IPS-18c (cell line): ENCODE data around the gene NCBP3.

Source experiments
- H3K4me3 ChIP-seq: 2 replicates; pipeline ENCODE4 v1.7.0; 2013; ENCODE audit warnings: low read depth, mild to moderate bottlenecking, low read length, moderate library complexity; ENCODE audit not compliant: insufficient read depth
- H3K9me3 ChIP-seq: one replicate; pipeline ENCODE4 v1.6.1; 2013; ENCODE audit warnings: mild to moderate bottlenecking, low read length, moderate library complexity; ENCODE audit not compliant: control insufficient read depth, insufficient read depth

NCBP3 gene

GRCh38 chr17:3828852-3829232 lies 17.2 kb downstream of the NCBP3 start:
- H3K4me3 ChIP-seq: no peak overlapping the region
- H3K9me3 ChIP-seq: no peaks in the 10 kb centered on the region

GRCh38 chr17:3828151-3828851 lies 17.7 kb downstream of the NCBP3 start:
- H3K9me3 ChIP-seq: no peaks in the 10 kb centered on the region
- H3K4me3 ChIP-seq: no peak overlapping the region

DNA sequence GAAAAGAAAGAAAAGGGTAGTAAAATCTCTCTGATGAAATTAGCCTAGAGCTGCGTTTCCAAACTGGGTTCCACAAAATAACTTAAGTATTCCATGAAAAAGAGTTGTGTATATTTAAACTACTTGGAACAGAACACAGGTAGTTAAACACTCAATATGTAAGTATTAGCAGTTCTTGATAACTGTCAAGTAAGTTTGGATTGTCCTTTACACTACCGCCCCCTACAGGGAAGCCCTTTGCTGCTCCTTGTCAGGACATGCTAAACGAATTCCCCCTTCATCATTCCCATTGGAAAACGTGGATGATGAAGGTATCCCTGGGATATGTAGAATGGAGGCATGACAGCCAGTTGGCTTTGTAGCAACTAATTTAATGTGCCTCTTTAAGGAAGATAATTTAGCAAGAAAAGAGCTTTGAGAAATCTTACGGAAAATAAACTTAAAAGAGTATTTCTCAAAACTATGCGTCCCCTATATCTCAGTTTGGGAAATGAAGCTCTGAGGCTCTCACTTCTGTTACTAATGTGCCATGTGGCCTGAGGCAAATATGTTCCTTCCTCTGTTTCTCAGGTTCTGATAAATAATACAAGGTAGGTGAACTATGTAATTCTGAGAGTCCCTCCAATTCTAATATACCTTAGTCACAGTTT lies 18.8 kb downstream of the NCBP3 start:
- no peak overlapping the region for H3K4me3 ChIP-seq
- H3K9me3 ChIP-seq: no peaks in the 10 kb centered on the region

DNA sequence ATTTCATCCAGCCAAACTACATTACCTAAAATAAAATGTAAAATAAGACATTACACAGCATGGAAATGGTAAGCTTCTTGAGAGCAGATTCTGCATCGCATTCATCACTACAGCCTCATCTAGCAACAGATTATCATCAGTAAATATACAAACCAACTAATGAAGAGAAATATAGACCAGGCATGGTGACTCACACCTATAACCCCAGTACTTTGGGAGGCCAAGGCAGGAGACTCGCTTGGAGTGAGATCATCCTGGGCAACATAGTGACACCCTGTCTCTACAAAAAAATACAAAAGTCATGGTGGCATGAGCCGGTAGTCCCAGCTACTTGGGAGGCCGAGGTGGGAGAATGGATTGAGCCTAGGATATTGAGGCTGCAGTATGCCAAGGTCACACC lies 19.9 kb downstream of the NCBP3 start:
- Histone ChIP-seq H3K9me3 (no peaks in the 10 kb centered on the region), H3K4me3 (no peak overlapping the region)

- Histone ChIP-seq H3K9me3 (peaks cover 2% of the 10 kb centered on the region), H3K4me3 (no peak overlapping the region)
Observed at GRCh38 chr17:3821101-3821500, 24.9 kb downstream of the NCBP3 start.

DNA sequence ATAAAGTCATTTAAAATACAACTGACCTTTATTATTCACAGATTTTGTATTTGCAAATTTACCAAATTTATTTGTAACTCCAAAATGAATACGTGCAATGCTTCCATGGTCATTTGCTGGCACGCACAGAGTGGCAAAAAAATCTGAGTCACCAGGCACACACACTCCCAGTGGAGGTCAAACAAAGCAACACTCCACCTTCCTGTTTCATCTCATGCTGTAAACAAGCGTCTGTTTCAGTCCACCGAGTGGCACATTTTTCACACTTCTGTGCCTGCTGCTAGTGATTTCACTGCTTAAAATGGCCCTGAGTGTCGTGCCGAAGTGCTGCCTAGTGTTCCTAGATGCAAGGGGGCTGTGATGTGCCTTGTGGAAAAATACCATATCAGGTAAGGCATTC lies 27.3 kb downstream of the NCBP3 start:
- H3K9me3 ChIP-seq: peaks cover 2% of the 10 kb centered on the region
- no peak overlapping the region for H3K4me3 ChIP-seq

DNA sequence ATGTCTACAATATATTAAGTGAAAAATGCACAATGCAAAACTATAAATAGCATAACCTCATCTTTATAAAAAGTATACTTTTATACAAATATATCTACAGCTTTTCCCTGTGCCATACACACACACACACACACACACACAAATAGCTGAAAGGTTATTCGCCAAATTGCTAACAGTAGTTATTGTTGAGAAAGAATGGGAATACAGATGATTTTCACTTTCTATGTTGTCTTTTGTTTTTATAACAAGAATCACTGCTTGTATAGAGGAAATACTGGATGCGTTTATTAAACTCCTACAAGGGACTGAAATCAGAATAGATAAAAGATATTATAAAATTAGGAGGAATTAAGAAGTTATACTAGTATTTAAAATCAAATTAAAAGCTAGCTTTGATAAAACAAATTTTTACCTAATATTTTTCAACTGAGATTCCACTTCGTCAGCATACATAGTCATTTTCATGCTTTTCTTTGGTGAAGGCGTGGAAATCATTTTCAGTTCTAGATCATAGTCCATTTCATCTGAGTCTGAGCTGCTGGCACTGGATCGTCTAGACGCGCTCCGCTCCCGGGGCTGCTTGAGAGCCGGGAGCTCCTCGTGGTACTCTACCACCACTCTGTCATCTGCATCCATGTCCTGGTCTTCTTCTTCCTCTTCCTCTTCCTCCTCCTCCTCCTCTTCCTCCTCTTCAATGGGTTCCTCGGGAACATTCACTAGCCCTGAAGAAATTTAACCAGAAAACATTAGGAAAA lies 28.0 kb downstream of the NCBP3 start:
- peaks cover 2% of the 10 kb centered on the region for H3K9me3 ChIP-seq
- H3K4me3 ChIP-seq: no peak overlapping the region

GRCh38 chr17:3815925-3816324 lies 30.1 kb downstream of the NCBP3 start:
- Histone ChIP-seq H3K9me3 (peaks cover 2% of the 10 kb centered on the region), H3K4me3 (no peak overlapping the region)

GRCh38 chr17:3815122-3815521 lies 30.9 kb downstream of the NCBP3 start:
- peaks cover 2% of the 10 kb centered on the region for H3K9me3 ChIP-seq
- H3K4me3 ChIP-seq: no peak overlapping the region

- H3K4me3 ChIP-seq: no peak overlapping the region
- H3K9me3 ChIP-seq: peaks cover 2% of the 10 kb centered on the region
Observed at GRCh38 chr17:3814361-3814760, 31.7 kb downstream of the NCBP3 start.

- no peak overlapping the region for H3K4me3 ChIP-seq
- H3K9me3 ChIP-seq: no peaks in the 10 kb centered on the region
Observed at GRCh38 chr17:3813171-3813570, 32.9 kb downstream of the NCBP3 start.

DNA sequence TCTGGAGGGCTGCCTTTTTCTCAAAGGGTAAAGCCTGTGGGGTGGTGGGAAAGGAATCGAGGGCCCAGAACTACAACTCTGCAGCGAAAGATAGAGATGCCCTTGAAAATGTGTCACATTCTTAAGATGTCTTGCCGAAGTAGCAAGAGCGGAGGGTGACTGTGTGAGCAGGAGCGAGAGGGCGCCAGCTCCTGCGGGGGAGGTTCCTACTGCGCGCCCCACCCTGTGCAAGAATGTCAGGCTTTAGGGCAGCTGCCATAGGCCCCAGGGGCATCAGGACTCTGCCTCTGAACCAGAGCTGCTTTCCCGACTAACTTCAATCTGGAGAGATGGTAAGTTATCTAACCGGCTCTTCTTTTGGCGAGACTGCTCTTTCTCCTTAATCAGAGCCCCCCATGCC lies 33.3 kb downstream of the NCBP3 start:
- Histone ChIP-seq H3K4me3 (no peak overlapping the region), H3K9me3 (no peaks in the 10 kb centered on the region)

DNA sequence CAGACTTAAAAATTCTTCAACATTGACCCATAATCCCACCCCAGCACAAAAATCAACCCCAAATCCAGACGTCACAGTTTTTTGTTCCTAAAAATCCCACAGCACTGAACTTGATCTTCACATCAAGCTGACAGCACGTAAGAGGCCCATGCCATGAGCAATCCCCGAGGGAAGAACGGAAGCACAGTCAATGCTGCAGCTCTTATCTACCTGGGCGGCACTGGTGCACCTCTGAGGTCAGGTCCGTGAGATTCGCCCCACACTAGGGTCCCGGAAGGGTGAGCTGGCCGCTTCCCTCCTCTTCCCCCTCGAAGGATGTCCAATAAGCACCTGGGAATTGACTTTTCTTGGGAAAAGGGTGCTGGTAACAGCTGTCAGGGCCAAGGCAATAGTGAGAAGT lies 33.8 kb downstream of the NCBP3 start:
- H3K4me3 ChIP-seq: no peak overlapping the region
- no peaks in the 10 kb centered on the region for H3K9me3 ChIP-seq

- Histone ChIP-seq H3K4me3 (no peak overlapping the region), H3K9me3 (no peaks in the 10 kb centered on the region)
Observed at GRCh38 chr17:3810019-3810418, 36.0 kb downstream of the NCBP3 start.

DNA sequence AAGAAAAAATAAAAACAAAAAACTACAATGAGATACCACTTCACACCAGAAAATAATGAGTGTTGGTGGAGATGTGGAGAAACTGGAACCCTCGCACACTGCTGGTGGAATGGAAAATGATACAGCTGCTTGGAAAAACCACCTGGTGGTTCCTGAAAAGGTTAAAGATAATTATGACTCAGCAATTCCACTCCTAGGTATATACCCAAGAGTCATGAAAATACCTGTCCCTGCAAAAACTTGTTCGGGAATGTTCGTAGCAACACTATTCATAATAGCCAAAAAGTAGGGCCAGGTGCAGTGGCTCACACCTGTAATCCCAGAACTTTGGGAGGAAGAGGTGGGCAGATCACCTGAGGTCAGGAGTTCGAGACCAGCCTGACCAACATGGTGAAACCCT lies 36.9 kb downstream of the NCBP3 start:
- no peak overlapping the region for H3K4me3 ChIP-seq
- H3K9me3 ChIP-seq: no peaks in the 10 kb centered on the region

DNA sequence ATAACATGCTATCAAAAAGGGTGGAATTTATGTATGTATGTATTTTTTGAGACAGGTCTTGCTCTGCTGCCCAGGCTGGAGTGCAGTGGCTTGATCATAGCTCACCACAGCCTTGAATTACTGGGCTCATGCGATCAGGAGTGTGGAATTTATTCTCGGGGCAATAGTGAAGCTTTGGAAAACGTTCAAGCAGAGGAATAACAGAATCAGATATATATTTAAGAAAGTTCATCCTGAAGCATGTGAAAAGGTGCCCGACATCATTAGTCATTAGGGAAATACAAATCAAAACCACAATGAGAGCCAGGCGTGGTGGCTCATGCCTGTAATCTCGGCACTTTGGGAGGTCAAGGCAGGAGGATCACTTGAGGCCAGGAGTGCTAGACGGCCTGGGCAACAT lies 37.3 kb downstream of the NCBP3 start:
- Histone ChIP-seq H3K4me3 (no peak overlapping the region), H3K9me3 (no peaks in the 10 kb centered on the region)

- no peak overlapping the region for H3K4me3 ChIP-seq
- H3K9me3 ChIP-seq: no peaks in the 10 kb centered on the region
Observed at GRCh38 chr17:3805581-3805980, 40.5 kb downstream of the NCBP3 start.

GRCh38 chr17:3804503-3804931 lies 41.5 kb downstream of the NCBP3 start:
- Histone ChIP-seq H3K9me3 (no peaks in the 10 kb centered on the region), H3K4me3 (no peak overlapping the region)
